Peyer's patch (tissue), 4 donors: ENCODE results near the gene PRSS36.

Source experiments
- CTCF ChIP-seq, 6 experiments: fragments of 450-650 bp in 4 of 6; fragments of 200-600 bp in 2 of 6; sonication (generic) in 1 of 6; IDR thresholded peaks; one replicate each; pipeline ENCODE4 v1.5.1; 2017 to 2019; ENCODE audit warnings: antibody characterized with exemption in 6 of 6, mild to moderate bottlenecking in 3 of 6, moderate library complexity in 1 of 6
- POLR2A ChIP-seq, 2 donors: fragments of 450-650 bp; IDR thresholded peaks; one replicate each; pipeline ENCODE4 v1.5.1; 2017; ENCODE audit warnings: antibody characterized with exemption in 2 of 2, mild to moderate bottlenecking in 2 of 2, moderate library complexity in 2 of 2

GRCh38 chr16:31181102-31181830 lies 31.4 kb upstream of the PRSS36 start:
- TF ChIP-seq POLR2A (IDR thresholded peaks at IDR 0.05) (no peak), CTCF (IDR thresholded peaks at IDR 0.05) (no peak)
